HG02870 (cell line): ENCODE data around the gene CIB4.

Source experiments
- ATAC-seq: cut with Tn5 transposase; IDR thresholded peaks from one replicate; pipeline ENCODE4 v1.9.1; 2021; ENCODE audit warnings: mild to moderate bottlenecking, moderate library complexity; ENCODE audit not compliant: unreplicated experiment

Gene CIB4

GRCh38 chr2:26584191-26584590, 57.0 kb downstream of the CIB4 start:
- ATAC-seq: no peak

GRCh38 chr2:26583381-26583911, 57.7 kb downstream of the CIB4 start:
- ATAC-seq: no peak

GRCh38 chr2:26582890-26583289, 58.3 kb downstream of the CIB4 start:
- ATAC-seq: no peak

- no peak for ATAC-seq
These were observed 58.9 kb downstream of the CIB4 start for GRCh38 chr2:26581991-26582842.

- no peak for ATAC-seq
These were observed 59.7 kb downstream of the CIB4 start for GRCh38 chr2:26581266-26581990.

GRCh38 chr2:26580751-26581150, 60.4 kb downstream of the CIB4 start:
- no peak for ATAC-seq

GRCh38 chr2:26580151-26580550, 61.0 kb downstream of the CIB4 start:
- no peak for ATAC-seq

- ATAC-seq: no peak
These were observed 61.5 kb downstream of the CIB4 start for GRCh38 chr2:26579723-26580040.

GRCh38 chr2:26579025-26579722, 62.0 kb downstream of the CIB4 start:
- ATAC-seq: no peak

- no peak for ATAC-seq
These were observed 62.6 kb downstream of the CIB4 start for GRCh38 chr2:26578581-26578980.

- ATAC-seq: no peak
These were observed 63.1 kb downstream of the CIB4 start for GRCh38 chr2:26578113-26578458.

GRCh38 chr2:26577442-26578112, 63.6 kb downstream of the CIB4 start:
- ATAC-seq: no peak

GRCh38 chr2:26576565-26577441, 64.4 kb downstream of the CIB4 start:
- ATAC-seq: no peak

GRCh38 chr2:26575836-26576564, 65.2 kb downstream of the CIB4 start:
- ATAC-seq: no peak

GRCh38 chr2:26574900-26575560, 66.1 kb downstream of the CIB4 start:
- ATAC-seq: no peak

GRCh38 chr2:26574066-26574899, 66.9 kb downstream of the CIB4 start:
- no peak for ATAC-seq

GRCh38 chr2:26573241-26573925, 67.8 kb downstream of the CIB4 start:
- ATAC-seq: no peak
